HFFc6 (cell line): ENCODE results near the gene MEF2B. TPM values are rescaled to one million over a fixed set of nuclear protein-coding genes. Genes with fewer than 3 reads are reported as not detected.

Experiments used
- DNase-seq: peaks from one replicate; pipeline ENCODE4 v3.0.0-alpha.2; 2018
- H3K27ac Mint-ChIP-seq: 2 replicates; pipeline ENCODE4 v1.8.0; 2020; ENCODE audit warnings: mild to moderate bottlenecking, mixed read lengths
- H3K27me3 Mint-ChIP-seq: 2 replicates; pipeline ENCODE4 v1.8.0; 2021; ENCODE audit warnings: mild to moderate bottlenecking, moderate library complexity, mixed read lengths; ENCODE audit not compliant: insufficient read depth
- H3K36me3 Mint-ChIP-seq: 2 replicates; pipeline ENCODE4 v1.8.0; 2021; ENCODE audit warnings: low read depth, mixed read lengths
- H3K4me1 Mint-ChIP-seq: 2 replicates; pipeline ENCODE4 v1.8.0; 2020; ENCODE audit warnings: low read depth, mixed read lengths
- H3K4me3 Mint-ChIP-seq: 2 replicates; pipeline ENCODE4 v1.8.0; 2020; ENCODE audit warnings: mild to moderate bottlenecking, moderate library complexity, mixed read lengths
- H3K9me3 Mint-ChIP-seq: 2 replicates; pipeline ENCODE4 v1.8.0; 2020; ENCODE audit warnings: mild to moderate bottlenecking, mixed read lengths
- CTCF ChIP-seq: fragments of 200-600 bp; sonication (generic); IDR thresholded peaks from 2 replicates; pipeline ENCODE4 v1.5.0; 2021; ENCODE audit warnings: antibody characterized with exemption, mild to moderate bottlenecking
- total RNA-seq, 6 experiments: library from RNA; stranded (reverse); fragmentation: NEBNext Ultra II Directional; extraction: Animal tissue kit (Norgen Biotek cat#: 25700); gene quantifications; 2 replicates in 1 of 6; 3 replicates in 5 of 6; pipeline ENCODE4 v1.2.3, GENCODE V29; 2021

Gene MEF2B
- total RNA-seq, 6 experiments from 2014 or later: 0.20 to 1.9 (median 0.82) TPM

GRCh38 chr19:19214159-19214490 is 44.1 kb upstream of the MEF2B start:
- Mint-ChIP-seq H3K27ac (no peak overlapping the region), H3K36me3 (no peaks in the 10 kb centered on the region), H3K27me3 (peaks cover 17% of the 10 kb centered on the region; the same call in 1 of the 2 replicates), H3K4me1 (no peaks in the 10 kb centered on the region), H3K4me3 (no peak overlapping the region), H3K9me3 (peaks cover 10% of the 10 kb centered on the region; the same call in 1 of the 2 replicates)
- DNase-seq: no peak
- no peak for TF ChIP-seq CTCF

- no peak for DNase-seq
- Mint-ChIP-seq H3K36me3 (no peaks in the 10 kb centered on the region), H3K9me3 (peaks cover 10% of the 10 kb centered on the region; the same call in 1 of the 2 replicates), H3K27ac (no peak overlapping the region), H3K4me3 (no peak overlapping the region), H3K27me3 (peaks cover 17% of the 10 kb centered on the region; the same call in 1 of the 2 replicates), H3K4me1 (no peaks in the 10 kb centered on the region)
- no peak for TF ChIP-seq CTCF
Observed at GRCh38 chr19:19213426-19214158, 43.5 kb upstream of the MEF2B start.

- H3K4me3 Mint-ChIP-seq: no peak overlapping the region
Observed at GRCh38 chr19:19212916-19213315, 42.9 kb upstream of the MEF2B start.

GRCh38 chr19:19211499-19212420 is 41.7 kb upstream of the MEF2B start, which contains the start of gene NCAN:
NCAN (plus strand) TSS chr19:19211958; CDS start chr19:19216954, 4,996 bp downstream.
- H3K27me3 Mint-ChIP-seq: peaks cover 15% of the 10 kb centered on the region
- H3K9me3 Mint-ChIP-seq: no peaks in the 10 kb centered on the region; the same call in 1 of the 2 replicates

More at GRCh38 chr19:19212916-19213315, 42.9 kb upstream of the MEF2B start:
- no peak for DNase-seq
- Mint-ChIP-seq H3K27ac (no peak overlapping the region), H3K4me1 (no peaks in the 10 kb centered on the region), H3K36me3 (no peaks in the 10 kb centered on the region), H3K9me3 (peaks cover 10% of the 10 kb centered on the region; the same call in 1 of the 2 replicates), H3K27me3 (peaks cover 17% of the 10 kb centered on the region; the same call in 1 of the 2 replicates)
- TF ChIP-seq CTCF: no peak

More at GRCh38 chr19:19211499-19212420, 41.7 kb upstream of the MEF2B start, which contains the start of gene NCAN:
- H3K4me3 Mint-ChIP-seq: no peak within 1 kb of the TSS
- no peaks in the 10 kb centered on the region for H3K36me3 Mint-ChIP-seq
- DNase-seq: no peak
- H3K4me1 Mint-ChIP-seq: no peaks in the 10 kb centered on the region
- H3K27ac Mint-ChIP-seq: no peak within 1 kb of the TSS
- no peak for TF ChIP-seq CTCF
